LNCaP clone FGC (cell line): ENCODE data around the gene PRR12.

Source experiments
- DNase-seq: peaks from one replicate; pipeline ENCODE4 v3.0.0-alpha.2; 2011; ENCODE audit warnings: low read depth
- H3K4me3 ChIP-seq: 2 replicates; pipeline ENCODE4 v1.5.1; 2011; ENCODE audit warnings: mild to moderate bottlenecking, low read depth, low read length, control low read depth
- CTCF ChIP-seq: IDR thresholded peaks from 2 replicates; pipeline ENCODE4 v1.5.1; 2012; ENCODE audit warnings: mild to moderate bottlenecking; ENCODE audit not compliant: control insufficient read depth, insufficient read depth; ENCODE audit errors: extremely low read depth

Gene PRR12

GRCh38 chr19:49594157-49594992 lies 3.4 kb downstream of the PRR12 start:
- TF ChIP-seq CTCF: no peak
- no peak for DNase-seq
- H3K4me3 ChIP-seq: no peak overlapping the region

GRCh38 chr19:49594993-49595818 lies 4.2 kb downstream of the PRR12 start:
- DNase-seq: no peak
- TF ChIP-seq CTCF: no peak
- H3K4me3 ChIP-seq: no peak overlapping the region

- no peak overlapping the region for H3K4me3 ChIP-seq
- no peak for TF ChIP-seq CTCF
- no peak for DNase-seq
These were observed 4.9 kb downstream of the PRR12 start for GRCh38 chr19:49595819-49596404.

GRCh38 chr19:49596407-49596806 lies 5.4 kb downstream of the PRR12 start:
- no peak for DNase-seq
- no peak for TF ChIP-seq CTCF

GRCh38 chr19:49596954-49597702 lies 6.1 kb downstream of the PRR12 start:
- no peak overlapping the region for H3K4me3 ChIP-seq
- DNase-seq: no peak
- 0 out of 2 replicates have a peak, but pooled peaks have one; percentile 6 for TF ChIP-seq CTCF

More at GRCh38 chr19:49596407-49596806, 5.4 kb downstream of the PRR12 start:
- no peak overlapping the region for H3K4me3 ChIP-seq

GRCh38 chr19:49597703-49597974 lies 6.7 kb downstream of the PRR12 start:
- no peak for TF ChIP-seq CTCF

More at GRCh38 chr19:49597703-49597974, 6.7 kb downstream of the PRR12 start:
- no peak for DNase-seq
- no peak overlapping the region for H3K4me3 ChIP-seq
